SK-N-SH (cell line): ENCODE measurements around the gene ANKH. TPM values are rescaled to one million over a fixed set of nuclear protein-coding genes. Genes with fewer than 3 reads are reported as not detected.

Experiments used
- CTCF ChIA-PET: fragments of 300-600, 350-600 bp; formaldehyde crosslinking; extraction: SDS; loops from one replicate; lab custom pipeline; 2021; lab: Yijun Ruan, JAX
- POLR2A ChIA-PET: fragments of 350-600 bp; sonication (Branson Sonifier 250); formaldehyde crosslinking; extraction: SDS; loops from one replicate; lab custom pipeline; 2020; ENCODE audit warnings: antibody characterized with exemption, inconsistent platforms; lab: Yijun Ruan, JAX
- DNase-seq: peaks from one replicate; pipeline ENCODE4 v3.0.0; 2012
- H2AFZ ChIP-seq: fragments of 200-600 bp; sonication (generic); 2 replicates; pipeline ENCODE4 v1.8.1; 2016; ENCODE audit warnings: antibody characterized with exemption, mild to moderate bottlenecking, low read depth
- H3F3A ChIP-seq: fragments of 200-600 bp; sonication (generic); replicated peaks from 2 replicates; pipeline ENCODE3; 2016; ENCODE audit warnings: antibody characterized with exemption, mild to moderate bottlenecking; ENCODE audit not compliant: insufficient read depth
- H3K27ac ChIP-seq, 2 experiments: fragments of 200-500 bp in 1 of 2; fragments of 200-600 bp in 1 of 2; sonication (Bioruptor generic) in 1 of 2; sonication (generic), shearing (Covaris generic) in 1 of 2; 2 replicates each; pipeline versions ENCODE4 v1.5.1 to v1.6.1; 2014 to 2016; ENCODE audit warnings: low read depth in 2 of 2, inconsistent platforms in 1 of 2, low read length in 1 of 2, mild to moderate bottlenecking in 1 of 2, mixed read lengths in 1 of 2
- H3K27me3 ChIP-seq: fragments of 200-600 bp; sonication (generic), shearing (Covaris generic); 2 replicates; pipeline ENCODE4 v1.6.1; 2016; ENCODE audit warnings: mixed run types; ENCODE audit not compliant: insufficient read depth
- H3K36me3 ChIP-seq, 2 experiments: fragments of 200-500 bp in 1 of 2; fragments of 200-600 bp in 1 of 2; sonication (Bioruptor generic) in 1 of 2; sonication (generic) in 1 of 2; replicated peaks in 1 of 2; 2 replicates each; pipeline versions ENCODE3 to v1.5.1; 2014 to 2016; ENCODE audit warnings: low read length in 1 of 2, mild to moderate bottlenecking in 1 of 2; ENCODE audit not compliant: insufficient read depth in 2 of 2, control insufficient read depth in 1 of 2
- H3K4me1 ChIP-seq, 2 experiments: fragments of 200-500 bp in 1 of 2; fragments of 200-600 bp in 1 of 2; sonication (Bioruptor generic) in 1 of 2; sonication (generic), shearing (Covaris generic) in 1 of 2; 2 replicates each; pipeline versions ENCODE4 v1.5.1 to v1.6.1; 2014 to 2016; ENCODE audit warnings: low read depth in 1 of 2, low read length in 1 of 2, mixed run types in 1 of 2; ENCODE audit not compliant: insufficient read depth in 2 of 2, control insufficient read depth in 1 of 2
- H3K4me2 ChIP-seq: fragments of 200-600 bp; sonication (generic), shearing (Covaris generic); 2 replicates; pipeline ENCODE4 v1.6.1; 2017; ENCODE audit warnings: mixed run types
- H3K4me3 ChIP-seq, 2 experiments: fragments of 200-500 bp in 1 of 2; fragments of 200-600 bp in 1 of 2; sonication (Bioruptor generic) in 1 of 2; sonication (generic), shearing (Covaris generic) in 1 of 2; 2 replicates each; pipeline versions ENCODE4 v1.5.1 to v1.8.1; 2014 to 2016; ENCODE audit warnings: low read depth in 2 of 2, inconsistent platforms in 1 of 2, low read length in 1 of 2, mild to moderate bottlenecking in 1 of 2, mixed read lengths in 1 of 2, moderate library complexity in 1 of 2
- H3K79me2 ChIP-seq: fragments of 200-600 bp; sonication (generic); 2 replicates; pipeline ENCODE4 v1.8.1; 2017; ENCODE audit warnings: mild to moderate bottlenecking; ENCODE audit not compliant: insufficient read depth
- H3K9ac ChIP-seq: fragments of 200-600 bp; sonication (generic); 2 replicates; pipeline ENCODE4 v1.6.1; 2017; ENCODE audit warnings: mixed run types
- H3K9me2 ChIP-seq: fragments of 200-600 bp; sonication (generic); 2 replicates; pipeline ENCODE4 v1.6.1; 2017; ENCODE audit warnings: mixed run types
- H3K9me3 ChIP-seq: fragments of 200-600 bp; sonication (generic); 2 replicates; pipeline ENCODE4 v1.6.1; 2017; ENCODE audit warnings: mixed run types, mild to moderate bottlenecking, moderate library complexity
- H4K20me1 ChIP-seq: fragments of 200-600 bp; sonication (generic); 2 replicates; pipeline ENCODE4 v1.6.1; 2017; ENCODE audit warnings: mild to moderate bottlenecking, mixed run types; ENCODE audit not compliant: insufficient read depth
- CHD2 ChIP-seq: fragments of 150-350 bp; IDR thresholded peaks from 2 replicates; pipeline ENCODE4 v1.6.1; 2018; ENCODE audit warnings: low read length; ENCODE audit not compliant: partially characterized antibody
- ELF1 ChIP-seq: IDR thresholded peaks from 2 replicates; pipeline ENCODE4 v1.4.0; 2012
- GABPA ChIP-seq: IDR thresholded peaks from 2 replicates; pipeline ENCODE4 v1.4.0; 2012; ENCODE audit warnings: low read depth, mild to moderate bottlenecking
- JUND ChIP-seq: IDR thresholded peaks from 2 replicates; pipeline ENCODE4 v1.4.0; 2012
- MEF2A ChIP-seq: IDR thresholded peaks from 2 replicates; pipeline ENCODE4 v1.4.0; 2012; ENCODE audit warnings: low read depth, borderline replicate concordance
- MXI1 ChIP-seq: IDR thresholded peaks from 2 replicates; pipeline ENCODE4 v1.6.1; 2012; ENCODE audit warnings: mild to moderate bottlenecking, low read depth, low read length, improper control_type of control experiment
- NFIC ChIP-seq: IDR thresholded peaks from 2 replicates; pipeline ENCODE4 v1.4.0; 2012; ENCODE audit warnings: borderline replicate concordance
- NRF1 ChIP-seq: IDR thresholded peaks from 2 replicates; pipeline ENCODE4 v1.6.1; 2012; ENCODE audit warnings: low read depth, mild to moderate bottlenecking, low read length
- RAD21 ChIP-seq: IDR thresholded peaks from 2 replicates; pipeline ENCODE4 v1.6.1; 2012; ENCODE audit warnings: mild to moderate bottlenecking, low read length
- RCOR1 ChIP-seq: fragments of 150-350 bp; IDR thresholded peaks from 2 replicates; pipeline ENCODE4 v1.6.1; 2017; ENCODE audit warnings: antibody characterized with exemption, low read length
- RFX5 ChIP-seq: IDR thresholded peaks from 2 replicates; pipeline ENCODE4 v1.6.1; 2012; ENCODE audit warnings: mild to moderate bottlenecking, improper control_type of control experiment, low read length
- SIN3A ChIP-seq: IDR thresholded peaks from 2 replicates; pipeline ENCODE4 v1.6.1; 2012; ENCODE audit warnings: low read depth, mild to moderate bottlenecking, low read length, moderate library complexity, borderline replicate concordance
- TAF1 ChIP-seq: IDR thresholded peaks from 2 replicates; pipeline ENCODE4 v1.6.1; 2012; ENCODE audit warnings: low read depth, mild to moderate bottlenecking, low read length, moderate library complexity, borderline replicate concordance
- TCF12 ChIP-seq: IDR thresholded peaks from 2 replicates; pipeline ENCODE4 v1.4.0; 2012
- YY1 ChIP-seq: IDR thresholded peaks from 2 replicates; pipeline ENCODE4 v1.4.0; 2012; ENCODE audit warnings: low read depth, mild to moderate bottlenecking
- WGBS: methylation state at CpG from one replicate; pipeline ENCODE4 v1.1.6; 2017; ENCODE audit warnings: low lambda C conversion rate; 5-methylcytosine and 5-hydroxymethylcytosine counted together
- polyA plus RNA-seq, 3 experiments: library from polyadenylated mRNA; depleted of rRNA; stranded (reverse); fragments of >200 nt; gene quantifications; 2 replicates each; pipeline ENCODE4 v1.2.3, GENCODE V29; 2012
- TF ChIP-seq, protein P1 (sequence below): IDR thresholded peaks from 2 replicates; pipeline ENCODE4 v1.4.0; 2012; ENCODE audit warnings: low read depth, borderline replicate concordance
- TF ChIP-seq, protein P2 (sequence below): fragments of 200-600 bp; sonication (generic); IDR thresholded peaks from 2 replicates; pipeline ENCODE4 v1.6.1; 2017; ENCODE audit warnings: antibody characterized with exemption, mild to moderate bottlenecking, moderate library complexity
- TF ChIP-seq, protein P3 (sequence below): IDR thresholded peaks from 2 replicates; pipeline ENCODE4 v1.4.0; 2012; ENCODE audit warnings: low read depth, borderline replicate concordance
- TF ChIP-seq, protein P4 (sequence below): IDR thresholded peaks from 2 replicates; pipeline ENCODE4 v1.6.1; 2012; ENCODE audit warnings: mild to moderate bottlenecking, low read depth, low read length, moderate library complexity
- TF ChIP-seq, protein P5 (sequence below): IDR thresholded peaks from 2 replicates; pipeline ENCODE4; 2012

Gene ANKH
- polyA plus RNA-seq, 1 of the 3 experiments (the other 2 are of a cell fraction): 22.0 TPM

DNA sequence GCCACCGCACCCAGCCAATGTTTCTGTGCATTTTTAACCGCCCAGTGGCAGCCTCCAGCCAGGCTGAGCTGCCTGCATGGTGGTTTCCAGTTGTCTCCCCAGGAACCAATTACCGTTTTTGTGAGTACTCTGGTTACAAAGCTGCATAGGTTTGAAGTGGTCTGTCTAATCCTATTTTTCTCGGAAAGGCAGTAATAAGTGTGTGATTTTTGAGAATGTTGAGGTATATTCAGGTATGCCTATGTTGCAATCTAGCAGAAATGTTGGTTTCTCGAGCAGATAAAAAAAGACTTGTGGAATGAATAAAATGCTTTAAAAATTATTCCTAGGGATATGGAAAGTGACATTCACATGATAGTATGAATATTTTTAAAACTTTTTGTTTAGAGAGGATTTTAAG is 41.5 kb upstream of the ANKH start:
- H3K9me3 ChIP-seq: no peaks in the 10 kb centered on the region
- CTCF ChIA-PET: no interaction called here
- DNase-seq: no peak
- no peaks in the 10 kb centered on the region for H4K20me1 ChIP-seq
- TF ChIP-seq RAD21: no peak
- no peak for TF ChIP-seq MEF2A
- TF ChIP-seq, protein P1, sequence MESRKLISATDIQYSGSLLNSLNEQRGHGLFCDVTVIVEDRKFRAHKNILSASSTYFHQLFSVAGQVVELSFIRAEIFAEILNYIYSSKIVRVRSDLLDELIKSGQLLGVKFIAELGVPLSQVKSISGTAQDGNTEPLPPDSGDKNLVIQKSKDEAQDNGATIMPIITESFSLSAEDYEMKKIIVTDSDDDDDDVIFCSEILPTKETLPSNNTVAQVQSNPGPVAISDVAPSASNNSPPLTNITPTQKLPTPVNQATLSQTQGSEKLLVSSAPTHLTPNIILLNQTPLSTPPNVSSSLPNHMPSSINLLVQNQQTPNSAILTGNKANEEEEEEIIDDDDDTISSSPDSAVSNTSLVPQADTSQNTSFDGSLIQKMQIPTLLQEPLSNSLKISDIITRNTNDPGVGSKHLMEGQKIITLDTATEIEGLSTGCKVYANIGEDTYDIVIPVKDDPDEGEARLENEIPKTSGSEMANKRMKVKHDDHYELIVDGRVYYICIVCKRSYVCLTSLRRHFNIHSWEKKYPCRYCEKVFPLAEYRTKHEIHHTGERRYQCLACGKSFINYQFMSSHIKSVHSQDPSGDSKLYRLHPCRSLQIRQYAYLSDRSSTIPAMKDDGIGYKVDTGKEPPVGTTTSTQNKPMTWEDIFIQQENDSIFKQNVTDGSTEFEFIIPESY: no peak
- TF ChIP-seq CHD2: no peak
- TF ChIP-seq RCOR1: no peak
- no peak for TF ChIP-seq SIN3A
- TF ChIP-seq TAF1: no peak
- TF ChIP-seq, protein P2, sequence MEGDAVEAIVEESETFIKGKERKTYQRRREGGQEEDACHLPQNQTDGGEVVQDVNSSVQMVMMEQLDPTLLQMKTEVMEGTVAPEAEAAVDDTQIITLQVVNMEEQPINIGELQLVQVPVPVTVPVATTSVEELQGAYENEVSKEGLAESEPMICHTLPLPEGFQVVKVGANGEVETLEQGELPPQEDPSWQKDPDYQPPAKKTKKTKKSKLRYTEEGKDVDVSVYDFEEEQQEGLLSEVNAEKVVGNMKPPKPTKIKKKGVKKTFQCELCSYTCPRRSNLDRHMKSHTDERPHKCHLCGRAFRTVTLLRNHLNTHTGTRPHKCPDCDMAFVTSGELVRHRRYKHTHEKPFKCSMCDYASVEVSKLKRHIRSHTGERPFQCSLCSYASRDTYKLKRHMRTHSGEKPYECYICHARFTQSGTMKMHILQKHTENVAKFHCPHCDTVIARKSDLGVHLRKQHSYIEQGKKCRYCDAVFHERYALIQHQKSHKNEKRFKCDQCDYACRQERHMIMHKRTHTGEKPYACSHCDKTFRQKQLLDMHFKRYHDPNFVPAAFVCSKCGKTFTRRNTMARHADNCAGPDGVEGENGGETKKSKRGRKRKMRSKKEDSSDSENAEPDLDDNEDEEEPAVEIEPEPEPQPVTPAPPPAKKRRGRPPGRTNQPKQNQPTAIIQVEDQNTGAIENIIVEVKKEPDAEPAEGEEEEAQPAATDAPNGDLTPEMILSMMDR: no peak
- TF ChIP-seq GABPA: no peak
- TF ChIP-seq, protein P3, sequence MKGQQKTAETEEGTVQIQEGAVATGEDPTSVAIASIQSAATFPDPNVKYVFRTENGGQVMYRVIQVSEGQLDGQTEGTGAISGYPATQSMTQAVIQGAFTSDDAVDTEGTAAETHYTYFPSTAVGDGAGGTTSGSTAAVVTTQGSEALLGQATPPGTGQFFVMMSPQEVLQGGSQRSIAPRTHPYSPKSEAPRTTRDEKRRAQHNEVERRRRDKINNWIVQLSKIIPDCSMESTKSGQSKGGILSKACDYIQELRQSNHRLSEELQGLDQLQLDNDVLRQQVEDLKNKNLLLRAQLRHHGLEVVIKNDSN: no peak
- TF ChIP-seq NRF1: no peak
- TF ChIP-seq RFX5: no peak
- TF ChIP-seq YY1: no peak
- TF ChIP-seq NFIC: no peak
- no peak for TF ChIP-seq MXI1
- TF ChIP-seq, protein P4, sequence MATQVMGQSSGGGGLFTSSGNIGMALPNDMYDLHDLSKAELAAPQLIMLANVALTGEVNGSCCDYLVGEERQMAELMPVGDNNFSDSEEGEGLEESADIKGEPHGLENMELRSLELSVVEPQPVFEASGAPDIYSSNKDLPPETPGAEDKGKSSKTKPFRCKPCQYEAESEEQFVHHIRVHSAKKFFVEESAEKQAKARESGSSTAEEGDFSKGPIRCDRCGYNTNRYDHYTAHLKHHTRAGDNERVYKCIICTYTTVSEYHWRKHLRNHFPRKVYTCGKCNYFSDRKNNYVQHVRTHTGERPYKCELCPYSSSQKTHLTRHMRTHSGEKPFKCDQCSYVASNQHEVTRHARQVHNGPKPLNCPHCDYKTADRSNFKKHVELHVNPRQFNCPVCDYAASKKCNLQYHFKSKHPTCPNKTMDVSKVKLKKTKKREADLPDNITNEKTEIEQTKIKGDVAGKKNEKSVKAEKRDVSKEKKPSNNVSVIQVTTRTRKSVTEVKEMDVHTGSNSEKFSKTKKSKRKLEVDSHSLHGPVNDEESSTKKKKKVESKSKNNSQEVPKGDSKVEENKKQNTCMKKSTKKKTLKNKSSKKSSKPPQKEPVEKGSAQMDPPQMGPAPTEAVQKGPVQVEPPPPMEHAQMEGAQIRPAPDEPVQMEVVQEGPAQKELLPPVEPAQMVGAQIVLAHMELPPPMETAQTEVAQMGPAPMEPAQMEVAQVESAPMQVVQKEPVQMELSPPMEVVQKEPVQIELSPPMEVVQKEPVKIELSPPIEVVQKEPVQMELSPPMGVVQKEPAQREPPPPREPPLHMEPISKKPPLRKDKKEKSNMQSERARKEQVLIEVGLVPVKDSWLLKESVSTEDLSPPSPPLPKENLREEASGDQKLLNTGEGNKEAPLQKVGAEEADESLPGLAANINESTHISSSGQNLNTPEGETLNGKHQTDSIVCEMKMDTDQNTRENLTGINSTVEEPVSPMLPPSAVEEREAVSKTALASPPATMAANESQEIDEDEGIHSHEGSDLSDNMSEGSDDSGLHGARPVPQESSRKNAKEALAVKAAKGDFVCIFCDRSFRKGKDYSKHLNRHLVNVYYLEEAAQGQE: no peak
- TF ChIP-seq, protein P5, sequence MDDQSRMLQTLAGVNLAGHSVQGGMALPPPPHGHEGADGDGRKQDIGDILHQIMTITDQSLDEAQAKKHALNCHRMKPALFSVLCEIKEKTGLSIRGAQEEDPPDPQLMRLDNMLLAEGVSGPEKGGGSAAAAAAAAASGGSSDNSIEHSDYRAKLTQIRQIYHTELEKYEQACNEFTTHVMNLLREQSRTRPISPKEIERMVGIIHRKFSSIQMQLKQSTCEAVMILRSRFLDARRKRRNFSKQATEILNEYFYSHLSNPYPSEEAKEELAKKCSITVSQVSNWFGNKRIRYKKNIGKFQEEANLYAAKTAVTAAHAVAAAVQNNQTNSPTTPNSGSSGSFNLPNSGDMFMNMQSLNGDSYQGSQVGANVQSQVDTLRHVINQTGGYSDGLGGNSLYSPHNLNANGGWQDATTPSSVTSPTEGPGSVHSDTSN: no peak
- TF ChIP-seq TCF12: no peak
- no peak for TF ChIP-seq ELF1
- TF ChIP-seq JUND: no peak
- TF ChIP-seq, all 33 proteins: peak for 0
- no peaks in the 10 kb centered on the region for H3K27me3 ChIP-seq
- H3K4me3 ChIP-seq: no peak overlapping the region
- H3K79me2 ChIP-seq: no peaks in the 10 kb centered on the region
- H2AFZ ChIP-seq: no peak overlapping the region
- POLR2A ChIA-PET: no interaction called here
- H3K36me3 ChIP-seq: no peaks in the 10 kb centered on the region
- H3K9me2 ChIP-seq: no peaks in the 10 kb centered on the region
- H3F3A ChIP-seq: peaks cover 25% of the 10 kb centered on the region
- no peak overlapping the region for H3K4me2 ChIP-seq
- H3K27ac ChIP-seq: no peak overlapping the region
- H3K4me1 ChIP-seq: peaks cover 11 to 15% of the 10 kb centered on the region in 2 experiments
- WGBS: 73% methylated on average over 5 of the region's 5 CpGs
- no peak overlapping the region for H3K9ac ChIP-seq
